ENCODE results near the gene SLCO2B1. TPM values are rescaled to one million over a fixed set of nuclear protein-coding genes. Genes with fewer than 3 reads are reported as not detected.

Gene SLCO2B1
- total RNA-seq, 1 donor from 2014 or later, result 0.23 TPM

DNA sequence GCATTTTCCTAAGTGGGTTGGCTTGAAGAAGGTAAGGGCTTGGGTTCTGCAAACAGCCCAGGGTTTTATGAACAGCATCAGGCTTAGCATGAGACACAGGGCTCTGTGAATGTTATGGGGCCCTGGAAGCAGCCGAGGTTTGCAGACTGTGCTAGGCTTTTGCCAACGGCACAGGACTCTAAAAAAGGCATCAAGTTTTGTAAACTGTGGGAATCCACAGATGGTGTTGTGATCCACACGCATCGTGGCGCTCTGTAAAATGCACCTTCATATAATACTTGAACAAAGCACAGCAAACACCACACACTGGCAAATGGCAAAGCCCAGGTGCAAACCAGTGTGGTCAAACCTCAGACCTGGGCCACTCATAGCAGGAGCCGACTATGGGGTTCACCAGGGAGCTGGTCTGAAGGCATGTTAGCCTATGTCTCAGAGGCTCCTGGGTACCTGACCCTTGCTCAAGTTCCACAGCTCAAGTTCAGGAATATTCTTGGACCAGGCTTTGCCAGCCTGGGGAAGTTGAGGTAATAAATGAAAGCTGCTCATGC lies 2.4 kb upstream of the SLCO2B1 start:
- H3K4me3 ChIP-seq (ENCODE audit: low read depth, low read length), result no peak overlapping the region
- no peak for TF ChIP-seq CTCF (conservative IDR thresholded peaks at IDR 0.05; ENCODE audit: low read depth, low read length)
- no peak for DNase-seq (ENCODE audit: low read depth)

- DNase-seq (ENCODE audit: low read depth), result no peak
- no peak overlapping the region for H3K4me3 ChIP-seq (ENCODE audit: low read depth, low read length)
- no peak for TF ChIP-seq CTCF (conservative IDR thresholded peaks at IDR 0.05; ENCODE audit: low read depth, low read length)
Observed at GRCh38 chr11:75149766-75150465, 991 bp upstream of the SLCO2B1 start.

- H3K4me3 ChIP-seq (ENCODE audit: low read depth, low read length), result no peak overlapping the region
- no peak for DNase-seq (ENCODE audit: low read depth)
- no peak for TF ChIP-seq CTCF (conservative IDR thresholded peaks at IDR 0.05; ENCODE audit: low read depth, low read length)
Observed at GRCh38 chr11:75151346-75152047, 590 bp downstream of the SLCO2B1 start.

- H3K4me3 ChIP-seq (ENCODE audit: low read depth, low read length), result no peak overlapping the region
- no peak for TF ChIP-seq CTCF (conservative IDR thresholded peaks at IDR 0.05; ENCODE audit: low read depth, low read length)
- no peak for DNase-seq (ENCODE audit: low read depth)
Observed at GRCh38 chr11:75152090-75152489, 1.2 kb downstream of the SLCO2B1 start.

DNA sequence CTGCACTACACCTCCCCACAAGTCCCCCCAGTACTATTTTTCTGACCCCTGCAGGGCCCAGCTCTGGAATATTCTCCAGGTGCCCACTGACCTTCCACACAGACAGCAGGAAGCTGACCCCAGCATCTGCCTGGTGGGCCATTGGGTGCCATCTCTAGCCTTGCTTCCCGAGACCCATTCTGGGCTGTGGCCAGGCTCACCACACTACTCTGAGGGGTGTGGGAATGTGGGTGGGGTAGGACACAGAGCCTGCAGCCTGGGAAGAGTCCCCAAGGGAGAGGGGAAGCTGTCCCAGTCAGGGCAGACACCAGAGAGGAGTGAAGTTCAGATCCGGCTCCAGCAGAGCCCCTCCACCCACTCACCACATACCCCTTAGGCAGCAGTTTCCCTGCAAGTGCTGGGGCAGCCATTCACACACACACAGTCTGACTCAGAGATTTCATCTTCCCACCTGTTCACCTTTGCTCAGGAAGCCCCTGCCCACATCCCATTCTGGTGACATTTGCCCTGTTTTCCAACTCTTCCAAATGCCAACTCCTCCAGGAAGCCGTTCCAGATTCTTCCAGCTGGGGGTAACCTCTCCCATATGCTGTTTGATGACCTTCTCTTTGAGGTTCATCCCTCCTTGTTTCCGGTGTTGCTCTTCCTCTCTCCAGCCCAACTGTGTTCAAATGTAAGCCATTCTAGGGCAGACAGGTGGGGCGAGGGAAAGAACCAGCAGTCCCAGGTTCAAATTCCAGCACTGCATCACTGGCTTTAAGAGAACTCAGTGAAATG lies 1.9 kb downstream of the SLCO2B1 start:
- TF ChIP-seq CTCF (conservative IDR thresholded peaks at IDR 0.05; ENCODE audit: low read depth, low read length), result no peak
- no peak for DNase-seq (ENCODE audit: low read depth)
- no peak overlapping the region for H3K4me3 ChIP-seq (ENCODE audit: low read depth, low read length)

GRCh38 chr11:75154646-75155569 lies 4.0 kb downstream of the SLCO2B1 start:
- no peak for DNase-seq (ENCODE audit: low read depth)
- no peak overlapping the region for H3K4me3 ChIP-seq (ENCODE audit: low read depth, low read length)
- TF ChIP-seq CTCF (conservative IDR thresholded peaks at IDR 0.05; ENCODE audit: low read depth, low read length), result no peak
